Measurements from ENCODE around the gene CDH13.

The CDH13 gene

GRCh38 chr16:83134638-83135037 lies 507.9 kb downstream of the CDH13 start:
- ChIA-PET POLR2A (interaction anchor here (0.5 kb wide), 1 partner anchor 1494 kb away, joined by 3 read pairs; no protein-coding TSS in a partner anchor), CTCF (no interaction called here)
- Histone ChIP-seq H3K27ac (ENCODE audit: extremely low read depth, low read depth, low read length) (no peak overlapping the region), H3K4me3 (ENCODE audit: low read depth, low read length) (no peak overlapping the region), H3K9me3 (ENCODE audit: control insufficient read depth, insufficient read depth, low read depth, low read length) (no peaks in the 10 kb centered on the region), H3K4me1 (ENCODE audit: control insufficient read depth, insufficient read depth, low read length) (0 out of 2 replicates have a peak, but pooled peaks cover 4% of the 10 kb centered on the region), H3K36me3 (ENCODE audit: control insufficient read depth in 2 of 2, insufficient read depth in 1 of 2, low read length in 2 of 2) (no peaks in the 10 kb centered on the region)
- TF ChIP-seq KLF10 (tag by site-specific recombination; IDR thresholded peaks at IDR 0.05) (no peak), ZNF658 (tag by site-specific recombination; IDR thresholded peaks at IDR 0.05) (no peak), ZNF174 (tag by site-specific recombination; IDR thresholded peaks at IDR 0.05) (no peak), HOXA7 (CRISPR knock-in tag; IDR thresholded peaks at IDR 0.05; ENCODE audit: borderline replicate concordance) (no peak), ZNF221 (tag by site-specific recombination; IDR thresholded peaks at IDR 0.05; ENCODE audit: borderline replicate concordance) (no peak), ZNF248 (tag by site-specific recombination; IDR thresholded peaks at IDR 0.05) (no peak), ZBTB17 (tag by site-specific recombination; IDR thresholded peaks at IDR 0.05) (no peak), SCRT1 (tag by site-specific recombination; IDR thresholded peaks at IDR 0.05; ENCODE audit: borderline replicate concordance) (no peak), PRDM1 (tag by site-specific recombination; IDR thresholded peaks at IDR 0.05) (no peak), ZNF433 (tag by site-specific recombination; IDR thresholded peaks at IDR 0.05; ENCODE audit: low read depth) (no peak), ZNF639 (tag by site-specific recombination; IDR thresholded peaks at IDR 0.05) (no peak), ZNF76 (tag by site-specific recombination; IDR thresholded peaks at IDR 0.05; ENCODE audit: borderline replicate concordance, low read depth) (no peak), ZNF155 (tag by site-specific recombination; IDR thresholded peaks at IDR 0.05) (no peak), ZBTB48 (tag by site-specific recombination; IDR thresholded peaks at IDR 0.05) (no peak), SETDB1 (IDR thresholded peaks at IDR 0.05; ENCODE audit: insufficient read length, low read length) (no peak), GLIS1 (tag by site-specific recombination; IDR thresholded peaks at IDR 0.05) (no peak), ZNF501 (tag by site-specific recombination; IDR thresholded peaks at IDR 0.05) (no peak)
- TF ChIP-seq, protein P1, sequence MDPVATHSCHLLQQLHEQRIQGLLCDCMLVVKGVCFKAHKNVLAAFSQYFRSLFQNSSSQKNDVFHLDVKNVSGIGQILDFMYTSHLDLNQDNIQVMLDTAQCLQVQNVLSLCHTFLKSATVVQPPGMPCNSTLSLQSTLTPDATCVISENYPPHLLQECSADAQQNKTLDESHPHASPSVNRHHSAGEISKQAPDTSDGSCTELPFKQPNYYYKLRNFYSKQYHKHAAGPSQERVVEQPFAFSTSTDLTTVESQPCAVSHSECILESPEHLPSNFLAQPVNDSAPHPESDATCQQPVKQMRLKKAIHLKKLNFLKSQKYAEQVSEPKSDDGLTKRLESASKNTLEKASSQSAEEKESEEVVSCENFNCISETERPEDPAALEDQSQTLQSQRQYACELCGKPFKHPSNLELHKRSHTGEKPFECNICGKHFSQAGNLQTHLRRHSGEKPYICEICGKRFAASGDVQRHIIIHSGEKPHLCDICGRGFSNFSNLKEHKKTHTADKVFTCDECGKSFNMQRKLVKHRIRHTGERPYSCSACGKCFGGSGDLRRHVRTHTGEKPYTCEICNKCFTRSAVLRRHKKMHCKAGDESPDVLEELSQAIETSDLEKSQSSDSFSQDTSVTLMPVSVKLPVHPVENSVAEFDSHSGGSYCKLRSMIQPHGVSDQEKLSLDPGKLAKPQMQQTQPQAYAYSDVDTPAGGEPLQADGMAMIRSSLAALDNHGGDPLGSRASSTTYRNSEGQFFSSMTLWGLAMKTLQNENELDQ (tag by site-specific recombination; IDR thresholded peaks at IDR 0.05; ENCODE audit: low read depth): no peak

DNA sequence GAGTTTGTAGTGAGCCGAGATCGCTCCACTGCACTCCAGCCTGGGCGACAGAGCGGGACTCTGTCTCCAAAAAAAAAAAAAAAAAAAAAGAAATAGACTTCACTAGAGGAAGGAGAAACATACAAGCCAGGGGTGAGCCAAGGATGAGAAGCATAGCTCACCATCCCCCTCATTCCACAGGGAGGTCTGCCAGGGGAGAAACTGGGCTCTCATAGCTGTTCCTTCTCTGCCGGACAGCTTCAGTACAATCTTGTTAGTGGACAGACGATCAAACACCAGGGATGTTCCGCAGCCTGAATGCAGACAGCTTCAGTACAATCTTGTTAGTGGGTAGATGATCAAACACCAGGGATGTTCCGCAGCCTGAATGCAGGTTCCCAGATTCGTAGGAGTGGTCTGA lies 509.6 kb downstream of the CDH13 start:
- ChIA-PET CTCF (no interaction called here), POLR2A (no interaction called here)
- H3K27ac ChIP-seq (ENCODE audit: extremely low read depth, low read depth, low read length): no peak overlapping the region
- H3K4me1 ChIP-seq (ENCODE audit: control insufficient read depth, insufficient read depth, low read length): no peaks in the 10 kb centered on the region
- H3K36me3 ChIP-seq (ENCODE audit: control insufficient read depth in 2 of 2, insufficient read depth in 1 of 2, low read length in 2 of 2): no peaks in the 10 kb centered on the region
- H3K4me3 ChIP-seq (ENCODE audit: low read depth, low read length): no peak overlapping the region
- no peaks in the 10 kb centered on the region for H3K9me3 ChIP-seq (ENCODE audit: control insufficient read depth, insufficient read depth, low read depth, low read length)
- TF ChIP-seq, protein P2, sequence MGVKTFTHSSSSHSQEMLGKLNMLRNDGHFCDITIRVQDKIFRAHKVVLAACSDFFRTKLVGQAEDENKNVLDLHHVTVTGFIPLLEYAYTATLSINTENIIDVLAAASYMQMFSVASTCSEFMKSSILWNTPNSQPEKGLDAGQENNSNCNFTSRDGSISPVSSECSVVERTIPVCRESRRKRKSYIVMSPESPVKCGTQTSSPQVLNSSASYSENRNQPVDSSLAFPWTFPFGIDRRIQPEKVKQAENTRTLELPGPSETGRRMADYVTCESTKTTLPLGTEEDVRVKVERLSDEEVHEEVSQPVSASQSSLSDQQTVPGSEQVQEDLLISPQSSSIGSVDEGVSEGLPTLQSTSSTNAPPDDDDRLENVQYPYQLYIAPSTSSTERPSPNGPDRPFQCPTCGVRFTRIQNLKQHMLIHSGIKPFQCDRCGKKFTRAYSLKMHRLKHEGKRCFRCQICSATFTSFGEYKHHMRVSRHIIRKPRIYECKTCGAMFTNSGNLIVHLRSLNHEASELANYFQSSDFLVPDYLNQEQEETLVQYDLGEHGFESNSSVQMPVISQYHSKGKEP (tag by site-specific recombination; IDR thresholded peaks at IDR 0.05): no peak
- TF ChIP-seq, protein P3, sequence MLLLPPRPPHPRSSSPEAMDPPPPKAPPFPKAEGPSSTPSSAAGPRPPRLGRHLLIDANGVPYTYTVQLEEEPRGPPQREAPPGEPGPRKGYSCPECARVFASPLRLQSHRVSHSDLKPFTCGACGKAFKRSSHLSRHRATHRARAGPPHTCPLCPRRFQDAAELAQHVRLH (tag by site-specific recombination; IDR thresholded peaks at IDR 0.05): no peak
- TF ChIP-seq HOXC10 (CRISPR knock-in tag; IDR thresholded peaks at IDR 0.05) (no peak), ZNF843 (tag by site-specific recombination; IDR thresholded peaks at IDR 0.05) (no peak)

All from HEK293 (cell line).